WTC11 (cell line): ENCODE data around the gene SURF1.

Source experiments
- ATF1 ChIP-seq: sonication (generic); formaldehyde crosslinking; IDR thresholded peaks from 2 replicates; pipeline ENCODE4 v1.8.1; 2023; ENCODE audit warnings: mild to moderate bottlenecking, moderate library complexity, missing genetic modification reagents
- ATF3 ChIP-seq: sonication (generic); formaldehyde crosslinking; conservative IDR thresholded peaks from 2 replicates; pipeline ENCODE4 v1.8.1; 2022; ENCODE audit warnings: mild to moderate bottlenecking, missing genetic modification reagents
- CREM ChIP-seq: sonication (generic); formaldehyde crosslinking; IDR thresholded peaks from 2 replicates; pipeline ENCODE4 v1.8.1; 2022; ENCODE audit warnings: mild to moderate bottlenecking, missing genetic modification reagents, moderate library complexity
- CTCF ChIP-seq: fragments of 200-600 bp; IDR thresholded peaks from 2 replicates; pipeline ENCODE4 v1.8.0; 2022; ENCODE audit warnings: antibody characterized with exemption
- ESRRA ChIP-seq: sonication (generic); formaldehyde crosslinking; IDR thresholded peaks from 2 replicates; pipeline ENCODE4 v1.8.1; 2022; ENCODE audit warnings: mild to moderate bottlenecking, missing genetic modification reagents, borderline replicate concordance
- HMGXB4 ChIP-seq: sonication (generic); formaldehyde crosslinking; IDR thresholded peaks from 2 replicates; pipeline ENCODE4 v1.8.1; 2023; ENCODE audit warnings: mild to moderate bottlenecking, moderate library complexity, missing genetic modification reagents
- NFYB ChIP-seq: sonication (generic); formaldehyde crosslinking; conservative IDR thresholded peaks from 2 replicates; pipeline ENCODE4 v1.8.0; 2022; ENCODE audit warnings: low read depth, missing genetic modification reagents
- SP1 ChIP-seq: sonication (generic); formaldehyde crosslinking; conservative IDR thresholded peaks from 2 replicates; pipeline ENCODE4 v1.8.1; 2022; ENCODE audit warnings: missing genetic modification reagents
- ZBTB21 ChIP-seq: sonication (generic); formaldehyde crosslinking; IDR thresholded peaks from 2 replicates; pipeline ENCODE4 v1.8.1; 2023; ENCODE audit warnings: mild to moderate bottlenecking, missing genetic modification reagents, borderline replicate concordance
- ZNF232 ChIP-seq: sonication (generic); formaldehyde crosslinking; IDR thresholded peaks from 2 replicates; pipeline ENCODE4 v1.8.0; 2022; ENCODE audit warnings: mild to moderate bottlenecking, missing genetic modification reagents
- ZNF423 ChIP-seq: fragments of 250-450 bp; sonication (Bioruptor Pico); IDR thresholded peaks from 2 replicates; pipeline ENCODE4 v2.1.2; 2022; ENCODE audit warnings: mild to moderate bottlenecking, moderate library complexity

- TF ChIP-seq CTCF (no peak), ATF3 (CRISPR knock-in tag) (no peak), HMGXB4 (no peak), ZNF423 (CRISPR knock-in tag) (no peak), ESRRA (CRISPR knock-in tag) (no peak), CREM (CRISPR knock-in tag) (no peak), SP1 (no peak), ZNF232 (no peak), ZBTB21 (CRISPR knock-in tag) (no peak), NFYB (CRISPR knock-in tag) (no peak), ATF1 (CRISPR knock-in tag) (no peak)
These were observed 24.4 kb upstream of the SURF1 start for GRCh38 chr9:133380734-133381133.
